IMR-90 (cell line): Measurements from ENCODE around the gene CENPP. TPM values are rescaled to one million over a fixed set of nuclear protein-coding genes. Genes with fewer than 3 reads are reported as not detected.

Source experiments
- ATAC-seq: fragments of 200-7000 bp; cut with Tn5 transposase; 2 replicates; pipeline ENCODE4 v1.9.1; 2020; ENCODE audit warnings: low read depth, mild to moderate bottlenecking, moderate library complexity
- BruUV-seq: library from RNA; stranded (reverse); fragments of 400-500 nt; replicated peaks from 2 replicates; lab custom pipeline; 2021; lab: Mats Ljungman, UMichigan
- CTCF ChIA-PET: fragments of 300-600 bp; formaldehyde crosslinking; extraction: SDS; loops from one replicate; lab custom pipeline; 2021; ENCODE audit warnings: antibody characterized with exemption; lab: Yijun Ruan, JAX
- POLR2A ChIA-PET: fragments of 300-600 bp; sonication (Branson Sonifier 250); formaldehyde crosslinking; loops from one replicate; lab custom pipeline; 2022; ENCODE audit warnings: antibody characterized with exemption; ENCODE audit not compliant: unreplicated experiment; lab: Charles Lee
- DNase-seq: peaks from one replicate; pipeline ENCODE4 v3.0.0; 2013
- H2AFZ ChIP-seq: replicated peaks from 2 replicates; pipeline ENCODE3; 2013; ENCODE audit warnings: low read length, mild to moderate bottlenecking; ENCODE audit not compliant: poor library complexity
- H2AK5ac ChIP-seq: 2 replicates; pipeline ENCODE4 v1.6.1; 2013; ENCODE audit warnings: low read depth, low read length, inconsistent platforms
- H2AK9ac ChIP-seq: replicated peaks from 2 replicates; pipeline ENCODE3; 2013; ENCODE audit warnings: mild to moderate bottlenecking, low read depth, low read length, moderate library complexity; ENCODE audit not compliant: poor library complexity
- H2BK120ac ChIP-seq: 2 replicates; pipeline ENCODE4 v1.6.1; 2013; ENCODE audit warnings: low read depth, low read length, inconsistent platforms
- H2BK15ac ChIP-seq: 3 replicates; pipeline ENCODE4 v1.6.1; 2013; ENCODE audit warnings: low read depth, low read length, inconsistent platforms
- H2BK20ac ChIP-seq: 2 replicates; pipeline ENCODE4 v1.6.1; 2013; ENCODE audit warnings: low read depth, mild to moderate bottlenecking, inconsistent platforms, low read length, moderate library complexity
- H2BK5ac ChIP-seq: 2 replicates; pipeline ENCODE4 v1.6.1; 2013; ENCODE audit warnings: mild to moderate bottlenecking, low read depth, low read length, inconsistent platforms; ENCODE audit not compliant: poor library complexity, severe bottlenecking
- H3K14ac ChIP-seq: replicated peaks from 2 replicates; pipeline ENCODE4 v1.6.1; 2013; ENCODE audit warnings: low read depth, low read length, inconsistent platforms
- H3K18ac ChIP-seq: 2 replicates; pipeline ENCODE4 v1.6.1; 2013; ENCODE audit warnings: low read depth, low read length, control low read depth
- H3K23ac ChIP-seq: 2 replicates; pipeline ENCODE4 v1.6.1; 2013; ENCODE audit warnings: low read depth, low read length, inconsistent platforms
- H3K27ac ChIP-seq: 2 replicates; pipeline ENCODE4 v1.5.1; 2013; ENCODE audit warnings: mild to moderate bottlenecking, control low read depth, low read length; ENCODE audit not compliant: insufficient read depth
- H3K27me3 ChIP-seq: 2 replicates; pipeline ENCODE4 v1.6.1; 2013; ENCODE audit warnings: low read length; ENCODE audit not compliant: control insufficient read depth, insufficient read depth
- H3K36me3 ChIP-seq: 2 replicates; pipeline ENCODE4 v1.6.1; 2013; ENCODE audit warnings: low read length, mixed read lengths; ENCODE audit not compliant: control insufficient read depth, insufficient read depth
- H3K4ac ChIP-seq: 2 replicates; pipeline ENCODE4 v1.6.1; 2013; ENCODE audit warnings: low read depth, low read length, inconsistent platforms
- H3K4me1 ChIP-seq: 2 replicates; pipeline ENCODE4 v1.6.1; 2013; ENCODE audit warnings: low read length, mixed read lengths; ENCODE audit not compliant: control insufficient read depth, insufficient read depth
- H3K4me2 ChIP-seq: 2 replicates; pipeline ENCODE4 v1.6.1; 2013; ENCODE audit warnings: low read depth, mild to moderate bottlenecking, control low read depth, low read length, moderate library complexity
- H3K4me3 ChIP-seq: 2 replicates; pipeline ENCODE4 v1.5.1; 2013; ENCODE audit warnings: low read depth, mild to moderate bottlenecking, control low read depth, low read length, moderate library complexity; ENCODE audit not compliant: insufficient read depth
- H3K56ac ChIP-seq: 2 replicates; pipeline ENCODE4 v1.6.1; 2013; ENCODE audit warnings: low read length, inconsistent platforms; ENCODE audit not compliant: insufficient read depth; ENCODE audit errors: extremely low read depth
- H3K79me1 ChIP-seq, 2 experiments: 2 replicates each; pipeline ENCODE4 v1.6.1; 2013; ENCODE audit warnings: low read length in 2 of 2, inconsistent platforms in 1 of 2, low read depth in 1 of 2
- H3K9ac ChIP-seq: 2 replicates; pipeline ENCODE4 v1.6.1; 2013; ENCODE audit warnings: low read depth, low read length, control low read depth
- H3K9me1 ChIP-seq: 2 replicates; pipeline ENCODE4 v1.6.1; 2013; ENCODE audit warnings: low read length, inconsistent platforms; ENCODE audit not compliant: insufficient read depth
- H3K9me3 ChIP-seq: 2 replicates; pipeline ENCODE4 v1.6.1; 2013; ENCODE audit warnings: low read length; ENCODE audit not compliant: control insufficient read depth, insufficient read depth
- H4K20me1 ChIP-seq: 2 replicates; pipeline ENCODE4 v1.6.1; 2013; ENCODE audit warnings: low read length, inconsistent platforms; ENCODE audit not compliant: insufficient read depth
- H4K5ac ChIP-seq: 2 replicates; pipeline ENCODE4 v1.6.1; 2013; ENCODE audit warnings: mild to moderate bottlenecking, low read depth, low read length, control low read depth
- H4K8ac ChIP-seq, 2 experiments: 2 replicates each; pipeline ENCODE4 v1.6.1; 2013; ENCODE audit warnings: low read depth in 2 of 2, low read length in 2 of 2, control low read depth in 1 of 2, inconsistent platforms in 1 of 2
- H4K91ac ChIP-seq: 2 replicates; pipeline ENCODE4 v1.6.1; 2013; ENCODE audit warnings: low read depth, low read length, inconsistent platforms; ENCODE audit not compliant: insufficient read depth
- BHLHE40 ChIP-seq: fragments of 150-350 bp; IDR thresholded peaks from 2 replicates; pipeline ENCODE4 v1.6.1; 2016; ENCODE audit warnings: mild to moderate bottlenecking, low read depth, low read length
- CEBPB ChIP-seq: IDR thresholded peaks from 2 replicates; pipeline ENCODE4 v1.6.1; 2012; ENCODE audit warnings: low read depth, low read length, improper control_type of control experiment
- CHD1 ChIP-seq: IDR thresholded peaks from 2 replicates; pipeline ENCODE4 v1.6.1; 2012; ENCODE audit warnings: low read depth, low read length, improper control_type of control experiment
- FOS ChIP-seq: fragments of 150-350 bp; IDR thresholded peaks from 2 replicates; pipeline ENCODE4 v1.6.1; 2016; ENCODE audit warnings: low read depth, low read length
- MAFK ChIP-seq: IDR thresholded peaks from 2 replicates; pipeline ENCODE4 v1.6.1; 2012; ENCODE audit warnings: low read depth, low read length, improper control_type of control experiment
- NFE2L2 ChIP-seq: fragments of 150-350 bp; IDR thresholded peaks from 2 replicates; pipeline ENCODE4 v1.6.1; 2016; ENCODE audit warnings: low read depth, mild to moderate bottlenecking, low read length
- POLR2A ChIP-seq: IDR thresholded peaks from 2 replicates; pipeline ENCODE4 v1.6.1; 2012; ENCODE audit warnings: mild to moderate bottlenecking, low read depth, low read length
- RAD21 ChIP-seq: IDR thresholded peaks from 2 replicates; pipeline ENCODE4 v1.6.1; 2012; ENCODE audit warnings: low read length, improper control_type of control experiment
- RFX5 ChIP-seq: IDR thresholded peaks from 2 replicates; pipeline ENCODE4 v1.8.0; 2012; ENCODE audit warnings: low read depth, mild to moderate bottlenecking, low read length, moderate library complexity
- WGBS, 2 experiments: methylation state at CpG; one replicate each; pipeline versions ENCODE4 v1.1.5 to v1.1.7; 2013; ENCODE audit warnings: missing lambda C conversion rate in 2 of 2; ENCODE audit not compliant: insufficient read length in 1 of 2; ENCODE audit errors: extremely low coverage in 2 of 2; 5-methylcytosine and 5-hydroxymethylcytosine counted together
- dilution Hi-C: fragments of 300-500 bp; cut with HindIII; formaldehyde crosslinking; loops from one replicate; pipeline ENCODE4 v1.14.3; 2018; ENCODE audit warnings: low sequenced_read_pairs; ENCODE audit not compliant: unreplicated experiment
- in situ Hi-C: fragments of 300-500 bp; cut with MboI; formaldehyde crosslinking; loops from 3 replicates; pipeline ENCODE4 v1.14.3; 2019; ENCODE audit warnings: low sequenced_read_pairs, inconsistent platforms, mixed read lengths
- intact Hi-C: fragments of 100-400 bp; cut with micrococcal nuclease; formaldehyde crosslinking; loops from 2 replicates; pipeline ENCODE4 v1.10.0; 2022
- polyA plus RNA-seq, 3 experiments: library from polyadenylated mRNA; depleted of rRNA; stranded (reverse); fragments of >200 nt; gene quantifications; 2 replicates each; pipeline ENCODE4 v1.2.3, GENCODE V29; 2012; ENCODE audit warnings: low replicate concordance in 1 of 3
- total RNA-seq: library from RNA; depleted of rRNA; stranded (reverse); fragments of >200 nt; gene quantifications from 2 replicates; pipeline ENCODE4 v1.2.3, GENCODE V29; 2012
- TF ChIP-seq, protein P1 (sequence below): conservative IDR thresholded peaks from 2 replicates; pipeline ENCODE4 v1.5.1; 2012; ENCODE audit warnings: mild to moderate bottlenecking, low read depth, low read length, improper control_type of control experiment
- TF ChIP-seq, protein P2 (sequence below): fragments of 150-350 bp; IDR thresholded peaks from 2 replicates; pipeline ENCODE4 v1.6.1; 2017; ENCODE audit warnings: mild to moderate bottlenecking, antibody characterized with exemption, low read length, low read depth

Gene CENPP
- total and polyA plus RNA-seq, 2 of the 4 experiments (the other 2 are of a cell fraction): 1.4 to 2.0 TPM

DNA sequence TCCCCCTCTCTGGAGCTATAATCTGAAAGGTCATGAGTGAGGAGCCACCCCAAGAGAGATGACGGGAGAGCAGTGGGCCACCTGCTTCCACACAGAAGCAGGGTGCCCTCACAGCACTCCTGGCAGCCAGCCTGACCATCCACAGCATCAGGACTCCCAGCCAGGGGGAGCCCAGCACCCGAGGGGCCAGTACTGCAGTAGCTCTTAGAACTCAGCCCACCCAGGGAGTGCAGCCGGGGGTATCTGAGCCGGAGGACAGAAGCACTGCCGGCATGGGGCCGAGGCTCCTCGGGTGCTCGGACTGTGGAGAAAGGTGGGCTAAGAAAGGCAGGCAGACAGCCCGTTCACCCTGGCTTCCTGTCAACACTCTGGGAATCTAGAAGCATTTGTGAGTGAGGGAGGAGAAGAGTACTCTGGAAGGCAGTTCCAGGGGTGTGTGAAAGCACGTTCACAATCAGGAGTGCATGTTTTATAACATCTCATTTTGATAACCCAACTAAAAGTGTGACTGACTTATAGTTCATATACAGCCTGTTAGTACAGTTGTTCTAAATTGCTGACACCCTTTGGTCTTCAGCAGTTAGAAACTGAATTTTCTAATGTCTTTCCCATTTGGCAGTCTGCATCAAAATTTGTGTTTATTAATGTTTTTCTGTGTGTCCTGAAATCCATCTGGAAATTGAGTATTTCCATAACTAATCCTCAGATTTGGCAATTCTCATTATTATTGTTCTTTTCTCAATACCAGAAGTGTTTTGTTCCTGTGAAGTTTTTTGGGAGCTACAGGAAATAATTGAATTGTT lies 182.5 kb downstream of the CENPP start:
- Histone ChIP-seq H3K36me3 (no peaks in the 10 kb centered on the region), H3K4me1 (peaks cover 30% of the 10 kb centered on the region), H4K5ac (peak overlapping the region; percentile 39), H4K8ac (peak overlapping the region; percentile 77 to 85; a peak in 3 of 4 replicates), H3K27ac (no peak overlapping the region), H3K4me2 (no peak overlapping the region), H2BK120ac (peak overlapping the region; percentile 99), H3K4me3 (no peak overlapping the region), H3K4ac (peak overlapping the region; percentile 98), H3K23ac (peak overlapping the region; percentile 49; the same call in 1 of the 2 replicates), H2BK15ac (peak overlapping the region; percentile 93; the same call in 2 of the 3 replicates), H3K9ac (no peak overlapping the region), H3K9me3 (no peaks in the 10 kb centered on the region), H4K20me1 (no peaks in the 10 kb centered on the region), H3K18ac (peak overlapping the region; percentile 84; the same call in 1 of the 2 replicates), H2AFZ (peak overlapping the region; percentile 80), H2BK5ac (no peak overlapping the region), H3K9me1 (peaks cover 26% of the 10 kb centered on the region), H2AK5ac (peak overlapping the region; percentile 57; the same call in 1 of the 2 replicates), H3K79me1 (peaks cover 0 to 18% of the 10 kb centered on the region in 2 experiments; a peak in 2 of 4 replicates), H3K27me3 (no peaks in the 10 kb centered on the region), H3K56ac (no peak overlapping the region), H3K14ac (peak overlapping the region; percentile 2; the same call in 1 of the 2 replicates), H4K91ac (peak overlapping the region; percentile 99), H2BK20ac (peak overlapping the region; percentile 98), H2AK9ac (peak overlapping the region; percentile 51)
- dilution Hi-C loops: no loop called here
- ChIA-PET POLR2A (no interaction called here), CTCF (no interaction called here)
- in situ Hi-C loops: no loop called here
- no peak for ATAC-seq
- TF ChIP-seq, protein P1, sequence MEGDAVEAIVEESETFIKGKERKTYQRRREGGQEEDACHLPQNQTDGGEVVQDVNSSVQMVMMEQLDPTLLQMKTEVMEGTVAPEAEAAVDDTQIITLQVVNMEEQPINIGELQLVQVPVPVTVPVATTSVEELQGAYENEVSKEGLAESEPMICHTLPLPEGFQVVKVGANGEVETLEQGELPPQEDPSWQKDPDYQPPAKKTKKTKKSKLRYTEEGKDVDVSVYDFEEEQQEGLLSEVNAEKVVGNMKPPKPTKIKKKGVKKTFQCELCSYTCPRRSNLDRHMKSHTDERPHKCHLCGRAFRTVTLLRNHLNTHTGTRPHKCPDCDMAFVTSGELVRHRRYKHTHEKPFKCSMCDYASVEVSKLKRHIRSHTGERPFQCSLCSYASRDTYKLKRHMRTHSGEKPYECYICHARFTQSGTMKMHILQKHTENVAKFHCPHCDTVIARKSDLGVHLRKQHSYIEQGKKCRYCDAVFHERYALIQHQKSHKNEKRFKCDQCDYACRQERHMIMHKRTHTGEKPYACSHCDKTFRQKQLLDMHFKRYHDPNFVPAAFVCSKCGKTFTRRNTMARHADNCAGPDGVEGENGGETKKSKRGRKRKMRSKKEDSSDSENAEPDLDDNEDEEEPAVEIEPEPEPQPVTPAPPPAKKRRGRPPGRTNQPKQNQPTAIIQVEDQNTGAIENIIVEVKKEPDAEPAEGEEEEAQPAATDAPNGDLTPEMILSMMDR: no peak
- no peak for TF ChIP-seq MAFK
- TF ChIP-seq RFX5: no peak
- no peak for TF ChIP-seq FOS
- TF ChIP-seq POLR2A: no peak
- no peak for TF ChIP-seq CEBPB
- no peak for TF ChIP-seq CHD1
- TF ChIP-seq NFE2L2: no peak
- TF ChIP-seq, protein P2, sequence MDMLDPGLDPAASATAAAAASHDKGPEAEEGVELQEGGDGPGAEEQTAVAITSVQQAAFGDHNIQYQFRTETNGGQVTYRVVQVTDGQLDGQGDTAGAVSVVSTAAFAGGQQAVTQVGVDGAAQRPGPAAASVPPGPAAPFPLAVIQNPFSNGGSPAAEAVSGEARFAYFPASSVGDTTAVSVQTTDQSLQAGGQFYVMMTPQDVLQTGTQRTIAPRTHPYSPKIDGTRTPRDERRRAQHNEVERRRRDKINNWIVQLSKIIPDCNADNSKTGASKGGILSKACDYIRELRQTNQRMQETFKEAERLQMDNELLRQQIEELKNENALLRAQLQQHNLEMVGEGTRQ: no peak
- TF ChIP-seq BHLHE40: no peak
- TF ChIP-seq RAD21: no peak
- no peak for DNase-seq
- BruUV-seq: no TSS peak
- 40% methylated on average over 1 of the region's 10 CpGs; no CpG with 5 or more reads in 1 of the 2 experiments for WGBS, 2 experiments
- intact Hi-C loops: no loop called here
